ENCODE measurements around the gene CRADD. TPM values are rescaled to one million over a fixed set of nuclear protein-coding genes. Genes with fewer than 3 reads are reported as not detected.

Gene CRADD
- total RNA-seq, 1 experiment from 2014 or later = 7.6 TPM

- Histone ChIP-seq H3K27me3 (ENCODE audit: insufficient read depth, low read length) (no peaks in the 10 kb centered on the region), H3K9me3 (ENCODE audit: control insufficient read depth, low read depth, low read length) (peaks cover 6% of the 10 kb centered on the region), H4K91ac (ENCODE audit: insufficient read length, low read depth, low read length) (no peak overlapping the region), H3K4me2 (ENCODE audit: insufficient read depth, insufficient read length, low read length) (no peak overlapping the region), H3K27ac (ENCODE audit: insufficient read length, low read depth, low read length) (no peak overlapping the region), H3K9ac (ENCODE audit: extremely low read depth, insufficient read length, low read length) (no peak overlapping the region), H2BK20ac (ENCODE audit: low read depth, low read length, poor library complexity, severe bottlenecking) (no peak overlapping the region), H4K5ac (ENCODE audit: insufficient read length, low read depth, low read length) (no peak overlapping the region), H2BK15ac (ENCODE audit: low read depth, low read length) (no peak overlapping the region), H3K14ac (ENCODE audit: insufficient read depth, low read length) (no peak overlapping the region), H2BK12ac (ENCODE audit: insufficient read length, low read depth, low read length) (no peak overlapping the region), H3K23ac (ENCODE audit: insufficient read length, low read depth, low read length) (no peak overlapping the region), H4K8ac (replicated peaks; ENCODE audit: insufficient read length, low read depth, low read length) (no peak overlapping the region), H3K79me1 (ENCODE audit: insufficient read depth, low read depth, low read length, poor library complexity, severe bottlenecking) (no peaks in the 10 kb centered on the region), H3K79me2 (ENCODE audit: insufficient read depth, low read length) (no peaks in the 10 kb centered on the region), H3K4ac (ENCODE audit: low read depth, low read length) (no peak overlapping the region), H3K18ac (ENCODE audit: insufficient read length, low read depth, low read length) (no peak overlapping the region), H3T11ph (ENCODE audit: low read length) (no peak overlapping the region), H3K56ac (ENCODE audit: insufficient read length, low read depth, low read length) (no peak overlapping the region), H3K4me1 (ENCODE audit: insufficient read depth, low read length) (no peaks in the 10 kb centered on the region), H3K23me2 (ENCODE audit: insufficient read length, low read depth, low read length, poor library complexity, severe bottlenecking) (no peaks in the 10 kb centered on the region), H4K20me1 (ENCODE audit: control insufficient read depth, insufficient read depth, insufficient read length) (no peaks in the 10 kb centered on the region), H2BK5ac (ENCODE audit: insufficient read length, low read length) (no peak overlapping the region), H2BK120ac (ENCODE audit: low read depth, low read length, poor library complexity, severe bottlenecking) (no peak overlapping the region), H2AFZ (ENCODE audit: low read length) (no peak overlapping the region), H2AK5ac (ENCODE audit: insufficient read length, low read length) (no peak overlapping the region)
- WGBS (ENCODE audit: extremely low coverage, insufficient read length, low lambda C conversion rate) = no CpG with 5 or more reads among the region's 3 CpGs
- DNase-seq = no peak
- Mint-ChIP-seq H3K4me1 (peaks cover 8% of the 10 kb centered on the region in 2 experiments; a peak in 2 of 4 replicates), H3K36me3 (ENCODE audit: insufficient read depth in 1 of 3, low read depth in 3 of 3) (peaks cover 21 to 31% (median 31%) of the 10 kb centered on the region in 3 experiments), H3K4me3 (no peak overlapping the region), H3K9me3 (peaks cover 28% of the 10 kb centered on the region in 2 experiments), H3K27ac (no peak overlapping the region), H3K27me3 (ENCODE audit: low read depth) (peaks cover 2% of the 10 kb centered on the region; the same call in 1 of the 2 replicates)
- TF ChIP-seq CTCF (conservative IDR thresholded peaks at IDR 0.05) = no peak
These were observed 76.1 kb downstream of the CRADD start for GRCh38 chr12:93753285-93753684.

Measured in H9 (cell line).